Cortex of kidney (tissue), 1 donor: ENCODE measurements around the gene ZSCAN5A.
"Not testable (repeated sequence)": the region's sequence is repeated elsewhere in the genome, so short reads cannot be mapped to it uniquely, and the experiment has no call there.

Experiments
- DNase-seq: peaks from one replicate; lab custom pipeline; 2025; lab: John Stamatoyannopoulos, UW

The ZSCAN5A gene

DNA sequence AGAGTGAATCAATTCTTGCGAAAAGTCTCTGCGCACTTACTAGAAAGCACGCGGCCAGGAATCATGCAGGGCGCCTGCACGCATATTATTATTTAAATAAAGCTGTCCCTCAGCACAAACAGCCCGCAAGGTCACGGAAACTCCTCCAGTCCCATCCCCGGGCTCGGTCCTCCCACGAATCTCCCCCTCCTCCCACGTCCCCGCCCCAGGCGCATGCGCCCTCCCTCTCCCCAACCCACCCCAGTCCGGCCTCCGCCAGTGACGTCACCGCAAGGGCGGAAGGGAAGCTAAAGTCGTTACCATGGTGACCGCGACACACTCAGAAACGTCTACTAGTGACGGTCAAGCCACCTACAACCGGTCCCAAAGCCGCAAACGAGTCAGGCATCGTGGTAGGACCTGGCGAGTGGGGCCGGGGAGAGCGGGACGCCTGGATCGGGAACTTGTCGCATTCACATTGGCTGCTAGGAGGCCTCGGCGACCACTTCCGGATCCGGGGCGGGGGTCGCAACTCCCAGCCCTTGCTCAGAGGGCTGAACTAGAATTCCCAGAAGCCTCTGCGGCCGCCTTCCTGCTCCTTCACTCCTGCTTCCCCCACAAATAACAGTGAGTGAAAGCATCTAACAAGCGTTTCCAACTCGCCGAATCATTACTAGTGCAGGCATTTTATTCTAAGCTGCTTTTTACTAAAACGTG lies at the start of gene ZSCAN5A:
ZSCAN5A (minus strand) TSS at position 459 of the 696 bp plus-strand sequence. CDS start 89,793 bp downstream, outside the sequence.
- peak; percentile 80 for DNase-seq

GRCh38 chr19:56360841-56361240 lies 46.2 kb upstream of the ZSCAN5A start:
- DNase-seq = no peak

GRCh38 chr19:56356944-56357343 lies 42.3 kb upstream of the ZSCAN5A start:
- no peak for DNase-seq

DNA sequence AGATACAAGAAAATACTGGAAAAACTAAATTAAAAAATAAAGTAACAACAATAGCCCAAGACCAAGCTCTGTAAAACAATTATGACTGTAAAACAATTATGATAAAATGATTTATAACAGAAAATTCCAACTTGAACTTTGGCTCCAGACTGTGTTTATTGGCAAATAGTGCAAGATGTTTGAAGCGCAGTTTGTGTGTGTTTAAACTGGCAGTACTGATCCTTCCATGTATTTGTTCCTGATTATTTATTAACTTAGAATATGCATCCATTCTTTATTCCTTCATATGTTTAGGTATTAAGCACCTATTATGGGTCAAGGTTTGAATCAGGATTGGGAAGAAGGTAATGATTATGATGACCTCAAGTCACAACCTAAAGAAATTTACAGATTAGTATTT lies 40.9 kb upstream of the ZSCAN5A start:
- DNase-seq = no peak

GRCh38 chr19:56351208-56351607 lies 36.6 kb upstream of the ZSCAN5A start:
- no peak for DNase-seq

DNA sequence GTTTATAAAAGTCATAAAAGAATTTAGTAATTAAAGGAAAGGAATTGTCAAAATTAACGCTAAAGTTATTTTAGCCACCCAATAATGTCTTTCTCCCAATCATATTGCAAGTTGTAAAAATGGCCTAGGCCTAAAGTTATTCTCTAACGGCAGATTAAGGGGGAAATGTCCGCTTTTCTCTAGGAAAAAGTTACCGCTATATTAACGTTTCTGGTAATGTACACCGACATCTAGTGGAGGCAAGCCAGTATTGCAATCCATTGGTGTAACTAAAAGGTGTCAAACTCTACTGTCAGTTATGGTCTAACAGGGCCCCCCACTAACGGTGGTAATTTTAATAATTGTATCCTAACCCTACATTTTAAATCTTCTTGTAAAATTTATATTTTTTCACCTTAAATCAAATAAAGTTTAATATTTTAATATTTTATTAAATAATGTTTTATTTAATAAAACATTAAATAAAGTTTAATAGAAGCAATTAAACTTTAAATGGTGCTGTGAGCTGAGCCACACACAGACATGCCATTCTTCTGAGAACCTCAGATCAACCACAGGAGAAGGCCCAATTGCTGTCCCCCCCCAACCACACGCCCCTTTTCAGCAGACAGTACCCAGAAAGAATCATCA lies 35.9 kb upstream of the ZSCAN5A start:
- DNase-seq = no peak

DNA sequence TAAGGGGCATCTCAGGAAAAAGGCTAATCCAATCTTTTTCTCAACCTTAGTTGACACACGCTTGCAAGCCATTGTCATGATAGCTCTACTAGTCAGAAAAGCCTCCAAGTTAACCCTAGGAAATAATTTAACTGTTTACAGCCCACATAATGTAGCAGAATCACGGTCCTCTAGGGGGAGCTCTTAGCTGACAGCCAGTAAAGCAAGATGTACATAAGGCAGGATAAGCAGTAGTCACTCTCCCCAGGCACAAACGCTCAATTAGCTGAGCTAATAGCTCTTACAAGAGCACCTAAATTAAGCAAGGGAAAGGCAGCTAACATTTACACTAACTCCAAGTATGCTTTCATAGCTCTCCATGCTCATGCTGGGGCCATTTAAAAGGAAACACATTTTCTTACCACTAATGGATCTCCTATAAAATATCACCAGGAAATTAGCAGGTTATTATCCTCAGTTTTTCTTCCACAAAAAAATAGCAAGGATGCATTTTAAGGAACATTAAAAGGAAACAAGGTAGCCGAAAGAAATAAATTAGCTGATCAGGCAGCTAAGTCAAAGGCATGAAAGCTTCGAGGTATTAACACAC lies 33.7 kb upstream of the ZSCAN5A start:
- DNase-seq = no peak

DNA sequence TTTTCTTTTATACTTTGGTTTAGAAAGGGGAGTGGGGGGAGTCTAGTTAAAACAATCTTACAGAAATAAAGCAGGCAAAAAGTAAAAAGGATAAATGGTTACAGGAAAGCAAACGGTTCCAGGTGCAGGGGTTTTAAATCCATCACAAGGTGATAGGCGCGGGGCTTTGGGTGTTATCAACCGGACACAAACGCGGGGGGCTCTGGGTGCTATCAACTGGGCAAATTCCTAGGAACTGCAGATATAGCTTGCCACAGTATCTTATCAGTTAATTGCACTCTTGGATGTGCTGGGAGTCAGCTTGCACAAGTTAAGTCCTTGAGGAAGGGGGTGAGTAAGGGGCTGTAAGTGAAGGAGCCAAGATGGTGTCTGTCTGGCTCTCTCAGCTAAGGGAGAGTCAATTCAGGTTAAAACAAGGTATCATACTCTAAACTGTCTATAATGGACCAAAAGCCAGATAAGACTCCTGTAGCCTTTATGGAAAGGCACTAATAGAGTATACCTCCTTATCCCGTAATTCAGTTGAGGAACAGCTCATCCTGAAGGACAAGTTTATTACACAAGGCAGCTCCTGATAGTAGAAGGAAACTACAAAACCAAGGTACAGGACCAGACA lies 32.6 kb upstream of the ZSCAN5A start:
- no peak for DNase-seq

DNA sequence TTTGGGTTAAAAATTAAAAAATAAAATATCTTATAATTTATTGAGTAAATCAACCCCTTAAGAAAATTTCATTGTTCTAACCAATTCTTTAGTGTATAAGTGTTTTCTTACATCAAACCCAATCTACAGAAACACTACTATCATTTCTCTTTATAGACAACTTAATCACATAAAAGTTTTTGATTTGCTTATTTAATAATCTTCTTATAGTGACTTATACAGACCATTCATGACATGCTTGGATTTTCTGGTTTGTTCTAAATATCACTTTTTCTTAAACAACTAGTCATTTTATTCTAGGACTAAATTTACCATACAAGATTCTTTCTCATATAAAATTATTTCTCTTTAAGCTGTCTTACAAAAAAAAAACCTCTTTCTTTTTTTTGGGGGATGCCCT lies 27.3 kb upstream of the ZSCAN5A start:
- no peak for DNase-seq

DNA sequence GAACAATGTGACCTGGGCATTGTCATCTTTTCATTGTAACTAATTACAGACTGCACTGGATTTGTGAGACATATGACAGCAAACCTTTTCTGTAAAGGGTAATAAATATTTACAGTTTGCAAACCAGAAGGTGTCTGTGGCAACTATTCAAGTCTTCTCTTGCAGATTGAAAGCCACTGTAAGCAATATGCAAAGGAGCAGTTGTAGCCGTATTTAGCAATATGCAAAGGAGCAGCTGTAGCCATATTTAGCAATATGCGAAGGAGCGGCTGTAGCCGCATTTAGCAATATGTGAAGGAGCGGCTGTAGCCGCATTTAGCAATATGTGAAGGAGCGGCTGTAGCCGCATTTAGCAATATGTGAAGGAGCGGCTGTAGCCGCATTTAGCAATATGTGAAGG lies 24.4 kb upstream of the ZSCAN5A start:
- DNase-seq = not testable (repeated sequence)

DNA sequence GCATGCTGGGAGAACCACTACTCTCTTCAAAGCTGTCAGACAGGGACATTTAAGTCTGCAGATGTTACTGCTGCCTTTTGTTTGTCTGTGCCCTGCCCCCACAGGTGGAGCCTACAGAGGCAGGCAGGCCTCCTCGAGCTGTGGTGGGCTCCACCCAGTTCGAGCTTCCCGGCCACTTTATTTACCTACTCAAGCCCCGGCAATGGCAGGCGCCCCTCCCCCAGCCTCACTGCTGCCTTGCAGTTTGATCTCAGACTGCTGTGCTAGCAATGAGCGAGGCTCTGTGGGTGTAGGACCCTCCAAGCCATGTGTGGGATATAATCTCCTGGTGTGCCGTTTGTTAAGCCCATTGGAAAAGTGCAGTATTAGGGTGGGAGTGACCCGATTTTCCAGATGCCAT lies 22.4 kb upstream of the ZSCAN5A start:
- not testable (repeated sequence) for DNase-seq

DNA sequence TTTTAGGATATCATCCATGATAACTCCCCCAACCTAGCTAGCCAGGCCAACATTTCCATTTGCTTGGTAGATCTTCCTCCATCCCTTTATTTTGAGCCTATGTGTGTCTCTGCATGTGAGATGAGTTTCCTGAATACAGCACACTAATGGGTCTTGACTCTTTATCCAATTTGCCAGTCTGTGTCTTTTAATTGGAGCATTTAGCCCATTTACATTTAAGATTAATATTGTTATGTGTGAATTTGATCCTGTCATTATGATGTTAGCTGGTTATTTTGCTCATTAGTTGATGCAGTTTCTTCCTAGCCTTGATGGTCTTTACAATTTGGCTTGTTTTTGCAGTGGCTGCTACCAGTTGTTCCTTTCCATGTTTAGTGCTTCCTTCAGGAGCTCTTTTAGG lies 20.7 kb upstream of the ZSCAN5A start:
- not testable (repeated sequence) for DNase-seq

GRCh38 chr19:56333506-56333905 lies 18.9 kb upstream of the ZSCAN5A start:
- no peak for DNase-seq

DNA sequence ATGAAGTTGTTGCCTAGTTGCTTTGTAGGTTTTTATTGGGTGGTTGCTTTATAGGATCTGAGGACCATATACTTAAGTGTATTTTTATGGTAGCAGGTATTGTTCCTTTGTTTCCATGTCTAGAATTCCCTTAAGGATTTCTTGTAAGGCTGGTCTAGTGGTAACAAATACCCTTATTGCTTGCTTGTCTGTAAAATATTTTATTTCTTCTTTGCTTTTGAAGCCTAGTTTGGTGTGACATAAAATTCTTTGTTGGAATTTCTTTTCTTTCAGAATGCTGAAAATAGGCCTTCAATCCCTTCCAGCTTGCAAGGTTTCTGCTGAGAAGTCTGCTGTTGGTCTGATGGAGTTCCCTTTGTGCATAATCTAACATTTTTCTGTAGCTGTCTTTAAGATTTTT lies 18.1 kb upstream of the ZSCAN5A start:
- DNase-seq = no peak

- no peak for DNase-seq
Measured at GRCh38 chr19:56324436-56324835, 9.8 kb upstream of the ZSCAN5A start.

DNA sequence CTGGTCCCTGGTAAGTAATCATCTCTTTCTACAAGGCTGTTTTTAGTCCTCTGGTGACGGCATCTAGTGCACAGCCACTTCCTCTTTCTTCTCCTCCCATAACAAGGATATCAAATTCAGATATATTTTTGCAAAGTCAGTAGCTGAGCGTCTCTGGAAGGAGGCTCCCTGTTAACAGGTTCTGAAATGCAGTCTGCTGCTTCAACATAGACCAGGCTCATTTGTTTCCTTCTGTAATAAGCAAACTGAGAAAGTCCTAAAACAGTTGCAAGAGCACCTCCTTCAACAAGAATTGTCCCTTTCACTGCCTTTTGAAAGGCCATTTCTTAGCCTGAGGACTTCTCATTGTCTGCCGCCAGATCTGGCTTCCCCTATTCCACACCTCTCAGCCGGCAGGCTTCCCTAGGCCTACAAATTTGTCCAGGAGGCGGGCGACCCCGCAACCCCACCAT lies 7.4 kb upstream of the ZSCAN5A start:
- DNase-seq = no peak

GRCh38 chr19:56321254-56321988 lies 6.8 kb upstream of the ZSCAN5A start:
- DNase-seq = no peak

DNA sequence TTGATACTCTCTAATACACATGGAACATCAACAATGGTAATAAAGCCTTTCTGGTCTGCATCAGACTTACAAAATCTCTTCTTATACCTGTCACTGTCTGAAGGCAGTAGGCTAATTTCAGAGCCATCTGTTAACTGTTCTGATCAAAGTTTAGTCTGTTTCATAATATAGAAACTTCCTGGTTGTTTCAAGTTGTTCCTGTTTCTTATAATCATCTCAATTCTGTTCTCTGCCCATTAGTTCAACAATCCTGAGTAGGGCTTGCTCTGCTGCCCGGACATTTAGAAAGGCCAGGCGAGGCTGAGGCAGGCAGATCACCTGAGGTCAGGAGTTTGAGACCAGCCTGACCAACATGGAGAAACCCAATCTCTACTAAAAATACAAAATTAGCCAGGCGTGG lies 5.4 kb upstream of the ZSCAN5A start:
- DNase-seq = no peak

GRCh38 chr19:56317749-56318148 lies 3.1 kb upstream of the ZSCAN5A start:
- no peak for DNase-seq

DNA sequence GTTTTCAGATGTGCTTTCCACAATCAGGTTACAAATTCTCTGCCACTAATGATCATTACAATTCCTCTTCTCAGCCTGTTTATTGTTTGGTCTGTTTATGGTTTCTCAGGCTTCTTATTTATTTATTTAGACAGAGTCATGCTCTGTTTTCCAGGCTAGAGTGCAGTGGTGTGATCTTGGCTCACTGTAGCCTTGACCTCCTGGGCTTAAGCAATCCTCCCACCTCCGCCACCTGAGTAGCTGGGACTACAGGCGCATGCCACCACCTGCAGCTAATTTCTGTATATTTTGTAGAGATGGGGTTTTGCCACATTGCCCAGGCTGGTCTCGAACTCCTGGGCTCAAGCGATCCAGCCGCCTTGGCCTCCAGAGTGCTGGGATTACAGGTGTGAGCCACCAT lies 2.1 kb upstream of the ZSCAN5A start:
- DNase-seq = no peak

DNA sequence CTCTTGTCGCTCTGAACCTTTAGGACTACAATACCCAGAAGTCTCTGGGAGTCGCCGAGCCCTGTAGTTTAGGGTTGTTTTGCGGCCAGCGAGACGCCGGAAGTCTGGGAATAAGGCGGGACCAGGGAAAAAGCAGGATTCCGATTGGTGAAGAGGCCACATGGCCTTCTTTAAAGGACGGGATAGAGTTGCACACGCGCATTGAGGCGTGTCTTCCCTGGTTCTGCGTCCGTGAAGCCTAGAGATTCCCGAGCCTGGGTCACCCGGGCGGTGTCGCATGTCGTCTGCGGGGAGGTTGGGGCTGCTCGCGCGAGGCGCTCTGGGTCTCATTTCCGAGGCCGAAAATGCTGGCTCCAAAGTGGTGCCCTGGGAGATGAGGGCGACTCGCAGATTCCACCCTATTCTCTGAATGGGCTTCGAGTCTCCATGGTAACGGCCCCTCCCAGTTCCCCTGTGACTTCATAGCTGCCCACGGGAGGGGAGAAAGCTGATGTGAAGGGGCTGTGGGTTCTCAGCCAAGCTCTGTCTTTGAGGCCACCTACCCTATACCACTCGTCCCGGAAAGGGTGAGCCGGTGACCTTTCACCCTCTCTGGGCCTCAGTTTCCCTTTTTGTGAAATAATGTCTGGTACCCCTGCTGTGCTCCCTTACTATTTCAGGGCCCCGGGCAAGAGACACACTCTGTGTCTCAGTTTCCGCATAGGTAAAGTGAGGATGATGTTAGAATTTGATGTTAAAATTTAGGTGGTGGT lies 614 bp upstream of the ZSCAN5A start:
- DNase-seq = no peak

- DNase-seq = no peak
Measured at GRCh38 chr19:56314018-56314380, 640 bp downstream of the ZSCAN5A start.
